Adrenal gland (tissue), 12 donors: ENCODE data around the gene CEACAM8. TPM values are rescaled to one million over a fixed set of nuclear protein-coding genes. Genes with fewer than 3 reads are reported as not detected.
"Not testable (repeated sequence)": the region's sequence is repeated elsewhere in the genome, so short reads cannot be mapped to it uniquely, and the experiment has no call there.

Experiments used
- DNase-seq, 7 donors: peaks; one replicate each; pipeline ENCODE4 v3.0.0-alpha.2; 2019 to 2020
- H3K27ac ChIP-seq, 5 donors: fragments of 200-600 bp; sonication (generic) in 4 of 5; 1 replicate in 3 of 5; 2 replicates in 2 of 5; pipeline versions ENCODE4 v1.5.1 to v1.8.0; 2016 to 2020; ENCODE audit warnings: mild to moderate bottlenecking in 1 of 5
- H3K27me3 ChIP-seq: fragments of 200-600 bp; 2 replicates; pipeline ENCODE4 v1.8.0; 2021
- H3K36me3 ChIP-seq, 2 donors: fragments of 200-600 bp; replicated peaks in 1 of 2; 1 replicate in 1 of 2; 2 replicates in 1 of 2; pipeline versions ENCODE4 v1.5.1 to v1.8.0; 2018 to 2022
- H3K4me1 ChIP-seq, 2 donors: fragments of 200-600 bp; replicated peaks in 1 of 2; 1 replicate in 1 of 2; 2 replicates in 1 of 2; pipeline versions ENCODE4 v1.5.1 to v1.8.0; 2018 to 2021
- H3K4me3 ChIP-seq, 4 donors: fragments of 200-600 bp; sonication (generic) in 3 of 4; one replicate each; pipeline ENCODE4 v1.5.1; 2016 to 2018
- H3K9me3 ChIP-seq, 3 donors: fragments of 200-600 bp; sonication (generic) in 1 of 3; replicated peaks in 1 of 3; 1 replicate in 2 of 3; 2 replicates in 1 of 3; pipeline versions ENCODE4 v1.5.1 to v1.8.0; 2016 to 2021
- POLR2A ChIP-seq, 2 donors: fragments of 450-650 bp; IDR thresholded peaks; one replicate each; pipeline ENCODE4 v1.6.1; 2017; ENCODE audit warnings: antibody characterized with exemption in 2 of 2, mild to moderate bottlenecking in 2 of 2, moderate library complexity in 1 of 2
- WGBS, 4 donors: extraction: QIAGEN DNeasy Blood & Tissue Kit in 2 of 4; methylation state at CpG; one replicate each; pipeline versions ENCODE4 v1.1.5 to v1.1.7; 2013 to 2017; 5-methylcytosine and 5-hydroxymethylcytosine counted together
- intact Hi-C, 2 donors: fragments of 100-400 bp; cut with DNase I; formaldehyde crosslinking; loops; one replicate each; pipeline versions ENCODE4 v1.14.1 to v1.15.0; 2022 to 2023
- polyA plus RNA-seq, 3 donors: library from polyadenylated mRNA; stranded (reverse); fragments of 200-250 nt in 2 of 3; fragments of 350-450 nt in 1 of 3; fragmentation: Illumina TruSeq in 1 of 3; extraction: RNeasy Lipid Tissue Mini Kit (QIAGEN cat#74804) in 1 of 3; gene quantifications; one replicate each; pipeline ENCODE4 v1.2.3, GENCODE V29; 2013 to 2014
- total RNA-seq, 9 donors: library from RNA; depleted of rRNA in 4 of 9; stranded (reverse); fragments of >200 nt in 4 of 9; fragments of 120-200 nt in 1 of 9; fragmentation: NEBNext Ultra II Directional in 1 of 9; extraction: Animal tissue kit (Norgen Biotek cat#: 25700) in 1 of 9; gene quantifications; one replicate each; pipeline versions ENCODE4 v1.1.0 to v1.2.4, GENCODE V29; 2013 to 2023
- TF ChIP-seq, protein P1 (sequence below), 6 experiments: fragments of 450-650 bp in 4 of 6; fragments of 200-600 bp in 2 of 6; sonication (generic) in 1 of 6; IDR thresholded peaks; 1 replicate in 5 of 6; 2 replicates in 1 of 6; pipeline versions ENCODE4 v1.5.1 to v1.8.0; 2016 to 2021; ENCODE audit warnings: antibody characterized with exemption in 6 of 6, mild to moderate bottlenecking in 2 of 6, moderate library complexity in 1 of 6
- donor health status: healthy with polysubstance abuse.
- donor health status: Bipolar disorder and iron deficiency.
- donor health status: DM: yes; HTN: yes; CAD: no.
- donor health status: DM: no; HTN: no; CAD: no.
- donor health status: DM: no; HTN: no; CAD: no.
- donor health status: DM: yes; HTN: yes; CAD: no.

Gene CEACAM8
- total and polyA plus RNA-seq, 12 donors, result 0.17 TPM; not detected in 11

- TF ChIP-seq, protein P1, sequence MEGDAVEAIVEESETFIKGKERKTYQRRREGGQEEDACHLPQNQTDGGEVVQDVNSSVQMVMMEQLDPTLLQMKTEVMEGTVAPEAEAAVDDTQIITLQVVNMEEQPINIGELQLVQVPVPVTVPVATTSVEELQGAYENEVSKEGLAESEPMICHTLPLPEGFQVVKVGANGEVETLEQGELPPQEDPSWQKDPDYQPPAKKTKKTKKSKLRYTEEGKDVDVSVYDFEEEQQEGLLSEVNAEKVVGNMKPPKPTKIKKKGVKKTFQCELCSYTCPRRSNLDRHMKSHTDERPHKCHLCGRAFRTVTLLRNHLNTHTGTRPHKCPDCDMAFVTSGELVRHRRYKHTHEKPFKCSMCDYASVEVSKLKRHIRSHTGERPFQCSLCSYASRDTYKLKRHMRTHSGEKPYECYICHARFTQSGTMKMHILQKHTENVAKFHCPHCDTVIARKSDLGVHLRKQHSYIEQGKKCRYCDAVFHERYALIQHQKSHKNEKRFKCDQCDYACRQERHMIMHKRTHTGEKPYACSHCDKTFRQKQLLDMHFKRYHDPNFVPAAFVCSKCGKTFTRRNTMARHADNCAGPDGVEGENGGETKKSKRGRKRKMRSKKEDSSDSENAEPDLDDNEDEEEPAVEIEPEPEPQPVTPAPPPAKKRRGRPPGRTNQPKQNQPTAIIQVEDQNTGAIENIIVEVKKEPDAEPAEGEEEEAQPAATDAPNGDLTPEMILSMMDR (IDR thresholded peaks at IDR 0.05), result no peak
- no peak for TF ChIP-seq POLR2A (IDR thresholded peaks at IDR 0.05)
- Histone ChIP-seq H3K4me3 (no peak overlapping the region), H3K36me3 (no peaks in the 10 kb centered on the region), H3K9me3 (no peaks in the 10 kb centered on the region), H3K27ac (no peak overlapping the region), H3K4me1 (no peaks in the 10 kb centered on the region), H3K27me3 (no peaks in the 10 kb centered on the region)
- DNase-seq, result peak in 4 of 7 donors; percentile 2 to 11 (median 7)
- intact Hi-C loops, result no loop called here
- WGBS, 4 donors, result 73 to 90% (median 85%) methylated on average over 5 to 7 of the region's 7 CpGs
These were observed 55.6 kb downstream of the CEACAM8 start for GRCh38 chr19:42538841-42539709.

GRCh38 chr19:42535276-42535675, 59.4 kb downstream of the CEACAM8 start:
- 63 to 78% (median 75%) methylated on average over 2 of the region's 2 CpGs for WGBS, 4 donors
- H3K4me3 ChIP-seq, H3K36me3 ChIP-seq, H3K27ac ChIP-seq, H3K27me3 ChIP-seq, intact Hi-C loops, H3K9me3 ChIP-seq, DNase-seq, H3K4me1 ChIP-seq: not testable (repeated sequence)

DNA sequence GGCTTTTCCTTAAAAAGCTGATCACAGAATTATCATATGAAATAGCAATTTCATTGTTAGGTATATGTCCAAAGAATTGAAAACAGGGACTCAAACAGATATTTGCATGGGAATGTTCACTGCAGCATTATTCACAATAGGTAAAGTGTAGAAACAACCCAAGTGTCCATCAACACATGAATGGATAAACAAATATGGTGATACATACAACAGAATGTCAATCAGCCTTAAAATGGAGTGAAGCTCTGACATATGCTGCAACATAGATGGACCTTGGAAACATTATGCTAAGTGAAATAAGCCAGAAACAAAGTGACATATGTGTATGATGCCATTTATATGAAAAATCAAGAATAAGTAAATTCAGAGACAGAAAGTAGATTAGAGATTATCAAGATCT, 60.3 kb downstream of the CEACAM8 start:
- no peaks in the 10 kb centered on the region for H3K27me3 ChIP-seq
- H3K27ac ChIP-seq, result no peak overlapping the region
- TF ChIP-seq, protein P1 (IDR thresholded peaks at IDR 0.05), result no peak
- TF ChIP-seq POLR2A (IDR thresholded peaks at IDR 0.05), result no peak
- no peak overlapping the region for H3K4me3 ChIP-seq
- intact Hi-C loops, result no loop called here
- H3K9me3 ChIP-seq, result no peaks in the 10 kb centered on the region
- H3K36me3 ChIP-seq, result no peaks in the 10 kb centered on the region
- no peaks in the 10 kb centered on the region for H3K4me1 ChIP-seq
- DNase-seq, result no peak

GRCh38 chr19:42532891-42533290, 61.8 kb downstream of the CEACAM8 start:
- no peaks in the 10 kb centered on the region for H3K36me3 ChIP-seq
- WGBS, 4 donors, result 92 to 95% (median 93%) methylated on average over 2 of the region's 2 CpGs
- no peaks in the 10 kb centered on the region for H3K27me3 ChIP-seq
- H3K4me3 ChIP-seq, result no peak overlapping the region
- peaks cover 0 to 7% of the 10 kb centered on the region in 2 donors for H3K4me1 ChIP-seq
- H3K27ac ChIP-seq, result no peak overlapping the region
- peak in 1 of 7 donors; percentile 9 for DNase-seq
- no peak for TF ChIP-seq POLR2A (IDR thresholded peaks at IDR 0.05)
- TF ChIP-seq, protein P1 (IDR thresholded peaks at IDR 0.05), result no peak
- no peaks in the 10 kb centered on the region for H3K9me3 ChIP-seq
- intact Hi-C loops, result no loop called here

GRCh38 chr19:42531313-42531712, 63.4 kb downstream of the CEACAM8 start:
- Histone ChIP-seq H3K27ac (no peak overlapping the region), H3K27me3 (no peaks in the 10 kb centered on the region), H3K4me3 (no peak overlapping the region), H3K4me1 (peaks cover 0 to 7% of the 10 kb centered on the region in 2 donors), H3K36me3 (no peaks in the 10 kb centered on the region), H3K9me3 (no peaks in the 10 kb centered on the region)
- TF ChIP-seq, protein P1 (IDR thresholded peaks at IDR 0.05), result no peak
- no peak for TF ChIP-seq POLR2A (IDR thresholded peaks at IDR 0.05)
- WGBS, 4 donors, result 90 to 96% (median 94%) methylated on average over 3 of the region's 3 CpGs
- intact Hi-C loops, result no loop called here
- no peak for DNase-seq
